Fibroblast of upper back skin (primary cell): Measurements from ENCODE around the gene TCEA3.
"Not testable (repeated sequence)": the region's sequence is repeated elsewhere in the genome, so short reads cannot be mapped to it uniquely, and the experiment has no call there.

Source experiments
- DNase-seq: peaks from one replicate; pipeline ENCODE4 v3.0.0-alpha.2; 2013

Gene TCEA3

GRCh38 chr1:23389837-23390321 lies 34.7 kb downstream of the TCEA3 start:
- no peak for DNase-seq

DNA sequence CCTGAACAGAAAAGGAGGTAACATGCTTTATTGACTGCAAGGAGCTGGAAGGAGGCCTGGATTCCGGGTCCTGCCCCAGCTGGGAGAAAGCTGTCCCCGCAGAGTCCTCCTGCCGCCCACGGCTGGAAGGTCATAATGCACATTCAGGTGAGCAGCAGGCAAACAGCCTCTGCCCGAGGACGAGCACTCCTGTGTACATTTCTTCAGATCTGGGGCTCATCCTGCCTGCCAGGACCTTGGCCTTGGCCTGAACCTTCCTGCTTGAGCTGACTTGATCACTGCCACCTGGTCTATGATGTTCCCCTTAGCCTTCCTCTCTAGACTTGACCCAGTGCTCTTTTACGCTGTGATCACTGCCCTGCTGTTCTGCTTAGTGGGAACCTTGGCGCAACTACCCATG lies 37.1 kb downstream of the TCEA3 start:
- DNase-seq: no peak

DNA sequence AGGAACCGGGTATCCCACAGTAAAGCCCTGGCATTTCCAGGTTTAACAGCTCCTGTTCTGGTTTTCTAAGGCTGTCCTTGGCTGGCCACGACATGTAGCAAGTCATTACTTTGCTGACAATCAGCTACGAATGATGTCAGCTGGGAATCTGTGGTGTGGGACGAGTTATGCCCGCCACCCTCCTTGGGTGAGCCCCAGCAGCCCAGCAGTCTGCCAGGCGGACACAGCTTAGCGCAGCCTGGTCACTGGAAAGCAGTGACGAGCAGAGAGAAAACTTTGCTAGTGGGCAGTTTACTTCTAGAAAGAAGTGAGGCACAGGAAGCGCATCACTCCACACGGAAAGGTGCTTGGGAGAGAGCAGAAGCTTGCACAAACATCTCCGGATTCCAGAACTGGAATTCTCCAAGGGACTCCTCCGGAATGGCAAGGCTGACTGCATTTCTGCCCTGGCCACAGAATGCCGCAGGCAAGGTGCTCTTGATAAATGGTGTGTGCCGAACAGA lies 39.4 kb downstream of the TCEA3 start:
- DNase-seq: no peak

DNA sequence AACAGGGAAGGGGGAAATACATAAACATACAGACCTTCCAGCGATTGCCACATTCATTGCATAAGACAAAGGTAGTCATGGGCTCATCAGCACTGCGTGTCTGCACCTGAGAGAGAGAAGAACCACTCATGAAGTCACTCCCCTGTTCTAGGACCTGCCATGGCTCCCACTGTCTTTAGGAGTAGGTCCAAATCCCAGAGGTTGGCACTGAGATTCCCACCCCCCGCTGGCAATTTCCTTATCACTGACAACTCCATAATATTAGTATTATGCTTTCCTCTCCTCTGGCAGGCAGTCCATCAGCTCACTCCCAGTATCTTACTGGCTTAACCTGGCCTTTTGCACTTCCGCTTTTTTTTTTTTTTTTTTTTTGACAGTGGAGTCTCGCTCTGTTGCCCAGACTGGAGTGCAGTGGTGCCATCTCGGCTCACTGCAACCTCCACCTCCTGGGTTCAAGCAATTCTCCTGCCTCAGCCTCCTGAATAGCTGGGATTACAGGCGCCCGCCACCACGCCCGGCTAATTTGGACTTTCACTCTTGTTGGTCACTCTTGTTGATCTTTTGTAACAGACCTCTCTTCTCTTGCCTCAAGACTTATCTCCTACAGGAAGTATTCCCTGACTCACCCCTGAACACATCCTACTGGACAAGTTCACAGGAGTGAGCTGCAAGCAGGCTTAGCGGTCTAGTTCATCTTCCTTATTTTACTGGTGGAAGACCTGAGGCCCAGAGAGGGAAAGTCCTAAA lies 40.1 kb downstream of the TCEA3 start:
- DNase-seq: peak; percentile 41

DNA sequence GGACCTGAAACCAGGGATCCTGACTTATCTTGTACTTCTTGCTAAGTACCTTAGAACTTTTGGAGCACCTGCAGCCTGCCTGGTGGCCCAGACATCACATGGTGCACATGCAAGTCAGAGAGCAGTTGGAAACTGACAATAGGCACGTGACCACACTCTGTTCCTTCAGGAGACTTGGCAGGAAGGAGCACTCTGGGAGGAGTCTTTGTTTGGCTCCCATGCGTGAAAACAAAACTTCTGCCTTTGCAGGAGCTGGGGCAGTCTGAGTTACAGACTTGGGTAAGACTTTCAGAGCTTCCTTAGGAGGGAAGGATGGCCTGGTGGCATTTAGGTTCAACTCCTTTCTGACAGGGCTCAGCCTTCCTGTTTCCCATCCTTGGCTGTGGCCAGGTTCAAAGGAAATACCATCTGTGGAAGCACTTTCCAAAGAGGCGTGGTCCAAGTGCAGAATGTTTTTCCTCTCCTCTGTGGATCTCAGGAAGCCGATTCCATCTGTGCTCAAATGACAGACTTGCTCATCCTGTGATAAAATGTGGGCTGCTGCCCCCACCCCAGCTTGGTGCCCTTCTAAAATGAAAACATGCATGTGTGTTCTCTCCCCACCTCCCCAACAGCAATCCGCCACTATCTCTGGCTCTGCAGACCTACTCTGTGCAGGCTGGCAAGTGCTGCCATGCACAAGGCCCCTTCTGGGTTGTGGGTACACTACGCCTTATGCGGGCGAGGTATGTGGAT lies 40.8 kb downstream of the TCEA3 start:
- DNase-seq: no peak

- DNase-seq: no peak
These were observed 43.2 kb downstream of the TCEA3 start for GRCh38 chr1:23381233-23381885.

DNA sequence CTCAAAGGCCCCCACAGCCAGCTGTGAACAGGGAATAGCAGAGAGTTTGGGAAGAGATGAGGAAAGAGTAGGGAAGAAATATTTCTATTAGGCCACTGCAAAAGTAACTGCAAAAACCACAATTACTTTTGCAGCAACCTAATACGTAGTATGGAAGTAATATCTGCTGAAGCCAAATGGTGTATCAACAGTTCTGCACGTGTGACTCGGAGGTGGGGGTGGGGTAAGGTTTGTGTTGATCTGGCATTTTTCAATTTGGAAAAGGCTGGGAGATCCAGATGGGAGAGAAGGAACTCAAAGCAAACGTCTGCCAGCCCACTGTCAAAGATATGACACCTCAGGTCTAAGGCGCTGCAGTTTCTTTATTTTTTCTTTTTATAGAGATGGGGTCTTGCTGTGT lies 43.8 kb downstream of the TCEA3 start:
- no peak for DNase-seq

GRCh38 chr1:23380236-23380635 lies 44.3 kb downstream of the TCEA3 start:
- DNase-seq: not testable (repeated sequence)

GRCh38 chr1:23376890-23377811 lies 47.4 kb downstream of the TCEA3 start:
- DNase-seq: peak; percentile 41

- not testable (repeated sequence) for DNase-seq
These were observed 50.3 kb downstream of the TCEA3 start for GRCh38 chr1:23374079-23374735.

DNA sequence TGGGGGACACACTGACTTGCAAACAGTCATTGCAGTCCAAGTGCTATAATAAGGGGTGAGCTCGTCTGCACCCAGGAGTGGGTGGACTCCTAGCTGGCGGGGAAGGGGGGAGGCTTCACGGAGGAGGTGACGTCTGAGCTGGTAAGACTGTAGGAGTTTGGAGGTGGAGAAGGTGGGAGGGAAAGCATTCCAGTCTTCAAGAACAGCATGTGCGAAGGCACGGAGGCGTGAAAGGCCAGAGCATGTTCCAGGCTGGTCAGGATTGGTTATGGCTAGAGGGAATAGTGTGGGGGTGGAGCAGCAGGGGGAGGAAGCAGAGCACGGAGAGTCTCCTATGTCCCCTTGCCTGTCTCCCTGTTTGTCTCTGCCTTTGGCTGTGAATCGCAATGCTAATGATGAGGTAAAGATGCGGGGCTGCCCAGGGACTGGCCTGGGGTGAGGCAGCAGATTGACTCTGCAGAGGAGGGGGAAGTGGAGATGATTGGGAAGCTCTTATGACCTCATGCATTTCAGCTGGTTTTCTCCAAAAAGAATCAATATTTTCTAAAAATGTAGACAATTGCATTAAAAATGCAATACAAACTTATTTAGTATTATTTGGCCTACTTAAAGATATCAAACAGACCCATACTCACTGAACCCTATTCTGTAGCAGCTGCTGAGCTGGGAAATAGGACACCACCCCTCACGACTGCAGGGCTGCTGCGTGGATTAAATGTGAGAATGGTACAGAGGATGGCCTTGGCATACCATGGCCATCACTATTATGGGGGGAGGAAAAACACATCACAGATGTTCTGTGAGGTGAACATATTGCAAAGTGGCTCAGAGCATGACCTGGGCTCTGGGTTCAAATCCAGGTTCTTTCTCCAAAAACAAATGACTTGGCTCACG lies 52.3 kb downstream of the TCEA3 start:
- DNase-seq: no peak

- peak; percentile 44 for DNase-seq
These were observed 53.6 kb downstream of the TCEA3 start for GRCh38 chr1:23370709-23371584.

DNA sequence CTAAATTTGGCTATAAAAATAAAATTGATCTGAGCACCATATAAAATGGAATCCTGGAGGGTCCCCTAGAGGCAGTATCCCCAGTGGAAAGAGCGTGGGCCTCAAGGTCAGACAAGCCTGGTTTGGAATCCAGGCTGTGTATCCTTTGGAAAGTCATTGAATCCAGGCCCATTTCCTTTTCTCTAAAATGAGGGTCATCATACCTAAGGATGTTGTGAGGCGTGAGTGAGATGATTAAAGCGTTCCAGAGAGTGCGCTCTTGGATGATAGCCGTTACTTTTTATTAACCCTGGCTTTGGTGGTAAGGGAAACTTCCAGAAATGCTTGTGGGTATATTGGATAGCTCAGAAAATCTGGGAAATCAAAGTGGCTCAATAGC lies 54.2 kb downstream of the TCEA3 start:
- no peak for DNase-seq

GRCh38 chr1:23369335-23370013 lies 55.1 kb downstream of the TCEA3 start, which contains the start of gene ZNF436:
Gene ZNF436 (minus strand): TSS chr1:23369836. CDS start chr1:23368005, 1,831 bp downstream.
- peak; percentile 93 for DNase-seq

DNA sequence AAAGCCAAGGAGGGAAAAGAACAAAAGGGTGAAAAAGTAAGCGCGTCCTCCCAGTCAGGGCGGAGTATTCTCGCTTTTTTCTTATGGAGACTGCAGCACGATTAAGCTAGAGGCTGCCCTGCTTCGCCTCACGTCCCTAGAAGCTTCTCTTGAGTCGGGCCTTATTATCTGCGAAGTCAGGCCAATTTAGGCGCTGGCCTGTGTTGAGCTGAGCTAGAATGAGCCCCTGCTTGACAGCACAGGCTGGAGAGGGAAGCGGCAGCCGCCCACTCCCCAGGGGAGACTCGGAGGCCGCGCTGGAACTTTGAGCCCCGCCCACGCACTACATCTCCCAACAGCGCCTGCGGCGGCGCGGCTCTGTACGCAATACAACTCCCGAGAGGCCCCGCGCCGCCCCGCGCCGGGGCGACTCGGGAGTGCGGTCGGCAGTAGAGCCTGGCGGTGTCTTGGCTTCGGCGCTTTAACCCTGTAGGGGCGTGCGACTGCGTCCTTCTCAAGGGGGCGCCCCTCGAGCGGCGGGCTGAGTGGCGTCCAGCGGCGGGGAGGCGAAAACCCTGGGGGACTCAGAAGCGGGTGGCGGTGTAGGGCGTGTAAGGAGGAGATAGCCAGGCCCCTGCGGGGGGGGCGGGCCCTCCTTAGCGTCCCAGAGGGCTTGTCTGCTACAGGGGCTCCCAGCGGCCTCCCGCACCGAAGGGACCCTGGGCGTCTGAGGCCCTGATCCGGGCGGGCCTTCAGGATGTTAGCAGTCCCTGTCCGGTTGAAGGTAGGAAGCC lies 55.8 kb downstream of the TCEA3 start:
- DNase-seq: peak; percentile 91

GRCh38 chr1:23367791-23368561 lies 56.6 kb downstream of the TCEA3 start:
- peak; percentile 99 for DNase-seq

- DNase-seq: no peak
These were observed 57.1 kb downstream of the TCEA3 start for GRCh38 chr1:23367451-23367790.
